GM19099 (cell line): ENCODE measurements around the gene RAD23B.

ENCODE experiments used
- POLR2A ChIP-seq: IDR thresholded peaks from 3 replicates; pipeline ENCODE4 v1.6.1; 2011; ENCODE audit warnings: low read depth; ENCODE audit not compliant: insufficient read length; ENCODE audit errors: extremely low read depth

The RAD23B gene

GRCh38 chr9:107260437-107261081 lies 22.5 kb upstream of the RAD23B start:
- TF ChIP-seq POLR2A = no peak

- no peak for TF ChIP-seq POLR2A
Measured at GRCh38 chr9:107261106-107261505, 22.0 kb upstream of the RAD23B start.

- TF ChIP-seq POLR2A = no peak
Measured at GRCh38 chr9:107263289-107263688, 19.8 kb upstream of the RAD23B start.

GRCh38 chr9:107266624-107267368 lies 16.3 kb upstream of the RAD23B start:
- no peak for TF ChIP-seq POLR2A

GRCh38 chr9:107268560-107268959 lies 14.5 kb upstream of the RAD23B start:
- no peak for TF ChIP-seq POLR2A

GRCh38 chr9:107269254-107269653 lies 13.8 kb upstream of the RAD23B start:
- TF ChIP-seq POLR2A = no peak

- TF ChIP-seq POLR2A = no peak
Measured at GRCh38 chr9:107269681-107270080, 13.4 kb upstream of the RAD23B start.

- no peak for TF ChIP-seq POLR2A
Measured at GRCh38 chr9:107270082-107270481, 13.0 kb upstream of the RAD23B start.

GRCh38 chr9:107270580-107270979 lies 12.5 kb upstream of the RAD23B start:
- TF ChIP-seq POLR2A = no peak

GRCh38 chr9:107273634-107274033 lies 9.4 kb upstream of the RAD23B start:
- TF ChIP-seq POLR2A = no peak

- no peak for TF ChIP-seq POLR2A
Measured at GRCh38 chr9:107274096-107274495, 9.0 kb upstream of the RAD23B start.

GRCh38 chr9:107274953-107275422 lies 8.1 kb upstream of the RAD23B start:
- no peak for TF ChIP-seq POLR2A

GRCh38 chr9:107275530-107275929 lies 7.5 kb upstream of the RAD23B start:
- TF ChIP-seq POLR2A = no peak

- no peak for TF ChIP-seq POLR2A
Measured at GRCh38 chr9:107276966-107277710, 5.9 kb upstream of the RAD23B start.

- no peak for TF ChIP-seq POLR2A
Measured at GRCh38 chr9:107277801-107278200, 5.3 kb upstream of the RAD23B start.

- TF ChIP-seq POLR2A = no peak
Measured at GRCh38 chr9:107279086-107279485, 4.0 kb upstream of the RAD23B start.
